SK-N-SH (cell line): Measurements from ENCODE around the gene RHBG. TPM values are rescaled to one million over a fixed set of nuclear protein-coding genes. Genes with fewer than 3 reads are reported as not detected.

Experiments
- CTCF ChIA-PET: fragments of 300-600, 350-600 bp; formaldehyde crosslinking; extraction: SDS; loops from one replicate; lab custom pipeline; 2021; lab: Yijun Ruan, JAX
- POLR2A ChIA-PET: fragments of 350-600 bp; sonication (Branson Sonifier 250); formaldehyde crosslinking; extraction: SDS; loops from one replicate; lab custom pipeline; 2020; ENCODE audit warnings: antibody characterized with exemption, inconsistent platforms; lab: Yijun Ruan, JAX
- DNase-seq: peaks from one replicate; pipeline ENCODE4 v3.0.0; 2012
- H2AFZ ChIP-seq: fragments of 200-600 bp; sonication (generic); 2 replicates; pipeline ENCODE4 v1.8.1; 2016; ENCODE audit warnings: antibody characterized with exemption, mild to moderate bottlenecking, low read depth
- H3F3A ChIP-seq: fragments of 200-600 bp; sonication (generic); replicated peaks from 2 replicates; pipeline ENCODE3; 2016; ENCODE audit warnings: antibody characterized with exemption, mild to moderate bottlenecking; ENCODE audit not compliant: insufficient read depth
- H3K27ac ChIP-seq, 2 experiments: fragments of 200-500 bp in 1 of 2; fragments of 200-600 bp in 1 of 2; sonication (Bioruptor generic) in 1 of 2; sonication (generic), shearing (Covaris generic) in 1 of 2; 2 replicates each; pipeline versions ENCODE4 v1.5.1 to v1.6.1; 2014 to 2016; ENCODE audit warnings: low read depth in 2 of 2, inconsistent platforms in 1 of 2, low read length in 1 of 2, mild to moderate bottlenecking in 1 of 2, mixed read lengths in 1 of 2
- H3K27me3 ChIP-seq: fragments of 200-600 bp; sonication (generic), shearing (Covaris generic); 2 replicates; pipeline ENCODE4 v1.6.1; 2016; ENCODE audit warnings: mixed run types; ENCODE audit not compliant: insufficient read depth
- H3K36me3 ChIP-seq, 2 experiments: fragments of 200-500 bp in 1 of 2; fragments of 200-600 bp in 1 of 2; sonication (Bioruptor generic) in 1 of 2; sonication (generic) in 1 of 2; replicated peaks in 1 of 2; 2 replicates each; pipeline versions ENCODE3 to v1.5.1; 2014 to 2016; ENCODE audit warnings: low read length in 1 of 2, mild to moderate bottlenecking in 1 of 2; ENCODE audit not compliant: insufficient read depth in 2 of 2, control insufficient read depth in 1 of 2
- H3K4me1 ChIP-seq, 2 experiments: fragments of 200-500 bp in 1 of 2; fragments of 200-600 bp in 1 of 2; sonication (Bioruptor generic) in 1 of 2; sonication (generic), shearing (Covaris generic) in 1 of 2; 2 replicates each; pipeline versions ENCODE4 v1.5.1 to v1.6.1; 2014 to 2016; ENCODE audit warnings: low read depth in 1 of 2, low read length in 1 of 2, mixed run types in 1 of 2; ENCODE audit not compliant: insufficient read depth in 2 of 2, control insufficient read depth in 1 of 2
- H3K4me2 ChIP-seq: fragments of 200-600 bp; sonication (generic), shearing (Covaris generic); 2 replicates; pipeline ENCODE4 v1.6.1; 2017; ENCODE audit warnings: mixed run types
- H3K4me3 ChIP-seq, 2 experiments: fragments of 200-500 bp in 1 of 2; fragments of 200-600 bp in 1 of 2; sonication (Bioruptor generic) in 1 of 2; sonication (generic), shearing (Covaris generic) in 1 of 2; 2 replicates each; pipeline versions ENCODE4 v1.5.1 to v1.8.1; 2014 to 2016; ENCODE audit warnings: low read depth in 2 of 2, inconsistent platforms in 1 of 2, low read length in 1 of 2, mild to moderate bottlenecking in 1 of 2, mixed read lengths in 1 of 2, moderate library complexity in 1 of 2
- H3K79me2 ChIP-seq: fragments of 200-600 bp; sonication (generic); 2 replicates; pipeline ENCODE4 v1.8.1; 2017; ENCODE audit warnings: mild to moderate bottlenecking; ENCODE audit not compliant: insufficient read depth
- H3K9ac ChIP-seq: fragments of 200-600 bp; sonication (generic); 2 replicates; pipeline ENCODE4 v1.6.1; 2017; ENCODE audit warnings: mixed run types
- H3K9me2 ChIP-seq: fragments of 200-600 bp; sonication (generic); 2 replicates; pipeline ENCODE4 v1.6.1; 2017; ENCODE audit warnings: mixed run types
- H3K9me3 ChIP-seq: fragments of 200-600 bp; sonication (generic); 2 replicates; pipeline ENCODE4 v1.6.1; 2017; ENCODE audit warnings: mixed run types, mild to moderate bottlenecking, moderate library complexity
- H4K20me1 ChIP-seq: fragments of 200-600 bp; sonication (generic); 2 replicates; pipeline ENCODE4 v1.6.1; 2017; ENCODE audit warnings: mild to moderate bottlenecking, mixed run types; ENCODE audit not compliant: insufficient read depth
- CHD2 ChIP-seq: fragments of 150-350 bp; IDR thresholded peaks from 2 replicates; pipeline ENCODE4 v1.6.1; 2018; ENCODE audit warnings: low read length; ENCODE audit not compliant: partially characterized antibody
- EP300 ChIP-seq, 2 experiments: IDR thresholded peaks; 2 replicates each; pipeline versions ENCODE4 v1.4.0 to v1.6.1; 2012; ENCODE audit warnings: borderline replicate concordance in 1 of 2, low read depth in 1 of 2, low read length in 1 of 2
- EZH2phosphoT487 ChIP-seq: fragments of 200-600 bp; sonication (generic); IDR thresholded peaks from 2 replicates; pipeline ENCODE4 v1.6.1; 2017; ENCODE audit warnings: low read depth, mixed run types, mild to moderate bottlenecking, antibody characterized with exemption, moderate library complexity, borderline replicate concordance
- FOSL2 ChIP-seq: IDR thresholded peaks from 2 replicates; pipeline ENCODE4 v1.4.0; 2012; ENCODE audit warnings: low read depth, mild to moderate bottlenecking, moderate library complexity, borderline replicate concordance
- GABPA ChIP-seq: IDR thresholded peaks from 2 replicates; pipeline ENCODE4 v1.4.0; 2012; ENCODE audit warnings: low read depth, mild to moderate bottlenecking
- MXI1 ChIP-seq: IDR thresholded peaks from 2 replicates; pipeline ENCODE4 v1.6.1; 2012; ENCODE audit warnings: mild to moderate bottlenecking, low read depth, low read length, improper control_type of control experiment
- PBX3 ChIP-seq: IDR thresholded peaks from 2 replicates; pipeline ENCODE4; 2012
- RFX5 ChIP-seq: IDR thresholded peaks from 2 replicates; pipeline ENCODE4 v1.6.1; 2012; ENCODE audit warnings: mild to moderate bottlenecking, improper control_type of control experiment, low read length
- SIN3A ChIP-seq: IDR thresholded peaks from 2 replicates; pipeline ENCODE4 v1.6.1; 2012; ENCODE audit warnings: low read depth, mild to moderate bottlenecking, low read length, moderate library complexity, borderline replicate concordance
- SMC3 ChIP-seq: IDR thresholded peaks from 2 replicates; pipeline ENCODE4 v1.6.1; 2012; ENCODE audit warnings: low read depth, low read length, improper control_type of control experiment
- TAF1 ChIP-seq: IDR thresholded peaks from 2 replicates; pipeline ENCODE4 v1.6.1; 2012; ENCODE audit warnings: low read depth, mild to moderate bottlenecking, low read length, moderate library complexity, borderline replicate concordance
- USF1 ChIP-seq: IDR thresholded peaks from 2 replicates; pipeline ENCODE4 v1.4.0; 2012; ENCODE audit warnings: low read depth, borderline replicate concordance
- USF2 ChIP-seq: fragments of 150-350 bp; IDR thresholded peaks from 2 replicates; pipeline ENCODE4 v1.6.1; 2017; ENCODE audit warnings: antibody characterized with exemption, low read length, low read depth, borderline replicate concordance
- YY1 ChIP-seq: IDR thresholded peaks from 2 replicates; pipeline ENCODE4 v1.4.0; 2012; ENCODE audit warnings: low read depth, mild to moderate bottlenecking
- ZBTB33 ChIP-seq: IDR thresholded peaks from 2 replicates; pipeline ENCODE4 v1.4.0; 2012; ENCODE audit warnings: low read depth, borderline replicate concordance
- WGBS: methylation state at CpG from one replicate; pipeline ENCODE4 v1.1.6; 2017; ENCODE audit warnings: low lambda C conversion rate; 5-methylcytosine and 5-hydroxymethylcytosine counted together
- polyA plus RNA-seq, 3 experiments: library from polyadenylated mRNA; depleted of rRNA; stranded (reverse); fragments of >200 nt; gene quantifications; 2 replicates each; pipeline ENCODE4 v1.2.3, GENCODE V29; 2012

RHBG gene
- polyA plus RNA-seq, 1 of the 3 experiments (the other 2 are of a cell fraction): 0.18 TPM

GRCh38 chr1:156356875-156357534 is 12.0 kb upstream of the RHBG start (continued):
- no peak for TF ChIP-seq YY1
- no peak for TF ChIP-seq SIN3A
- no peak for TF ChIP-seq SMC3
- TF ChIP-seq MXI1: no peak
- no peak for TF ChIP-seq PBX3
- no peak for TF ChIP-seq USF1
- no peak for TF ChIP-seq ZBTB33
- TF ChIP-seq, all 33 proteins: peak for 0

- ChIA-PET POLR2A (no interaction called here), CTCF (interaction anchor here (0.8 to 2.4 kb wide), 4 partner anchors 13 to 87 kb away, joined by 5 to 21 read pairs (median 13); no protein-coding TSS in a partner anchor)
- no peaks in the 10 kb centered on the region for H3F3A ChIP-seq
- no peaks in the 10 kb centered on the region for H3K9me3 ChIP-seq
- no peak overlapping the region for H3K4me2 ChIP-seq
- 53% methylated on average over 2 of the region's 2 CpGs for WGBS
- no peak overlapping the region for H3K4me3 ChIP-seq
- DNase-seq: no peak
- H2AFZ ChIP-seq: no peak overlapping the region
- H3K27me3 ChIP-seq: peaks cover 5% of the 10 kb centered on the region; the same call in 1 of the 2 replicates
- H3K36me3 ChIP-seq: no peaks in the 10 kb centered on the region
- H3K9ac ChIP-seq: no peak overlapping the region
- H3K4me1 ChIP-seq: no peaks in the 10 kb centered on the region; a peak in 1 of 4 replicates
- H3K27ac ChIP-seq: no peak overlapping the region
- no peaks in the 10 kb centered on the region for H4K20me1 ChIP-seq
- no peaks in the 10 kb centered on the region for H3K79me2 ChIP-seq
- TF ChIP-seq RFX5 (no peak), GABPA (no peak), FOSL2 (no peak), SIN3A (no peak), CHD2 (no peak), EZH2phosphoT487 (no peak), EP300 (IDR thresholded peaks at IDR 0.05; ENCODE audit: borderline replicate concordance in 1 of 2, low read depth in 1 of 2, low read length in 1 of 2) (no peak), USF2 (no peak), MXI1 (no peak), ZBTB33 (no peak), TAF1 (no peak)
- TF ChIP-seq, all 33 proteins: peak for 0
- H3K9me2 ChIP-seq: no peaks in the 10 kb centered on the region
Measured at GRCh38 chr1:156357977-156358376, 11.0 kb upstream of the RHBG start.
